Body of pancreas (tissue), 4 donors: Measurements from ENCODE around the gene PBXIP1. TPM values are rescaled to one million over a fixed set of nuclear protein-coding genes. Genes with fewer than 3 reads are reported as not detected.
A peak's percentile ranks its signal among the peaks of the same experiment; 100 is the strongest.

Experiments used
- ATAC-seq: fragments of 150-250 bp; one replicate; pipeline ENCODE4 v1.9.1; 2016
- DNase-seq, 4 donors: peaks; one replicate each; pipeline ENCODE4 v3.0.0-alpha.2; 2019
- H3K27ac ChIP-seq, 4 donors: fragments of 200-600 bp; sonication (generic); 1 replicate in 3 of 4; 2 replicates in 1 of 4; pipeline versions ENCODE4 v1.5.1 to v1.6.1; 2016 to 2019; ENCODE audit warnings: mild to moderate bottlenecking in 1 of 4, mixed read lengths in 1 of 4, moderate library complexity in 1 of 4
- H3K27me3 ChIP-seq, 2 donors: fragments of 200-600 bp; sonication (generic); one replicate each; pipeline ENCODE4 v1.6.0; 2016; ENCODE audit warnings: mild to moderate bottlenecking in 1 of 2
- H3K36me3 ChIP-seq, 2 donors: fragments of 200-600 bp; sonication (generic); replicated peaks in 1 of 2; 2 replicates each; pipeline ENCODE4 v1.5.1; 2016; ENCODE audit warnings: low read depth in 2 of 2; ENCODE audit not compliant: insufficient read depth in 1 of 2
- H3K4me1 ChIP-seq: fragments of 200-600 bp; sonication (generic); one replicate; pipeline ENCODE4 v1.6.0; 2016
- H3K4me3 ChIP-seq, 2 donors: fragments of 200-600 bp; sonication (generic); 1 replicate in 1 of 2; 2 replicates in 1 of 2; pipeline ENCODE4 v1.5.1; 2016 to 2019
- H3K9me3 ChIP-seq, 3 donors: fragments of 200-600 bp; sonication (generic); 1 replicate in 2 of 3; 2 replicates in 1 of 3; pipeline ENCODE4 v1.5.1; 2016
- POLR2A ChIP-seq, 3 donors: fragments of 450-650 bp; IDR thresholded peaks; one replicate each; pipeline ENCODE4 v1.6.1; 2016; ENCODE audit warnings: antibody characterized with exemption in 3 of 3, mild to moderate bottlenecking in 2 of 3
- WGBS, 2 donors: methylation state at CpG; one replicate each; pipeline ENCODE4 v1.1.5; 2017; 5-methylcytosine and 5-hydroxymethylcytosine counted together
- intact Hi-C: fragments of 100-400 bp; cut with DNase I; formaldehyde crosslinking; loops from one replicate; pipeline ENCODE4 v1.15.1; 2023
- total RNA-seq, 2 donors: library from RNA; depleted of rRNA; stranded (reverse); fragments of >200 nt; gene quantifications; one replicate each; pipeline ENCODE4 v1.1.0, GENCODE V29; 2016
- TF ChIP-seq, protein P1 (sequence below), 7 experiments: fragments of 450-650 bp in 4 of 7; fragments of 200-600 bp in 3 of 7; sonication (generic) in 3 of 7; IDR thresholded peaks; one replicate each; pipeline ENCODE4 v1.5.1; 2016 to 2019; ENCODE audit warnings: antibody characterized with exemption in 7 of 7

The PBXIP1 gene
- total RNA-seq, 2 donors from 2014 or later, result 26.0 to 60.7 TPM

DNA sequence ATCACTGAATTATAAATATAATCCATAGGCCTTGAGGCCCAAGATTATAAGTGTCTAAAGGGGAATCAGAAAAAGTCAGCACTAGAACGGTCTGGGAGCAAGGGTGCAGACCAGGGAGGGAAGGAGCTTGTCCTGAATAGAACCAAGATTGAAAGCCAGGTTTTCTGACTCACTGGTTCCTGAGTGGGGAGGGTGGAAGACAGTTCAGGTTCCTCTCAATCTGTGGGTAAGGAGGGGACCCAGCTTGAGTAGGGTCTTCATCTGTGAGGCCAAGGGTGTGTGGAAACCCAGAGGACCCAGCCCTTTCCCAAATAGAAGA is 38.3 kb upstream of the PBXIP1 start:
- no peak for ATAC-seq

DNA sequence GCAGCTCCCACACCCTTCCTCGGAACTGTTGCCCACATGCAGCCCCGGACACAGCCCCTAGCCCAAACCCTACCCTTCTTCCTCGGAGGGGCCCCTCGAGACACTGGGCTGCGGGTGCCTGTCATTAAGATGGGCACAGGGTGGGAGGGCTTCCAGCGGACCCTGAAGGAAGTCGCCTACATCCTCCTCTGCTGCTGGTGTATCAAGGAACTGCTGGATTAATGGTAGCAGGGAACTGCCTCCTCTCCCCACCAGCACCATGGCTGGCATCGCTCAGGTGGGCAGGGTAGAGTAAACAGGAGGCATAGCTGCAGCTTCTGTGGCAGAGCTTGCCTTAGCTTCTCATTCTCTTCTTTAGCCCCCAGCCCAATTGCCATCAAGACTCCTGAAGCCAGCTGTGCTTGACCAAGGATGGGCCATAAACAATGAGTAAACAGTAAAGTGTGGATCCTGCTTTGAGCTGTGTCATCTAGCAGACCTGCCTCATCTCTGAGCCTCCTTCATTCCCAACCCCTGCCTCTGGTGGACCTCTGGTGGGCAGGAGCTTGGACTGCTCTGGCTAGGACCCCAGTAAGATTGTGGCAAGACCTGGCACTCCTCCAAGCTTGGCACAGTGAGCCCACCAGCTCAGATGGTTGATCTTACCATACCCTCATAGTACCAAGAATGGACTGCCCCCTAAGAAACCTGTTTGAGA is 37.8 kb upstream of the PBXIP1 start, which contains the start of gene LENEP:
LENEP (plus strand) TSS at position 15 of the 697 bp plus-strand sequence; CDS start at position 37, 22 bp downstream.
- Histone ChIP-seq H3K4me3 (no peak within 1 kb of the TSS), H3K9me3 (no peaks in the 10 kb centered on the region), H3K36me3 (no peaks in the 10 kb centered on the region), H3K27me3 (no peaks in the 10 kb centered on the region), H3K27ac (peak within 1 kb of the TSS in 1 of 4 donors; percentile 13), H3K4me1 (peaks cover 18% of the 10 kb centered on the region)
- 79% methylated on average over 8 of the region's 8 CpGs; no CpG with 5 or more reads in 1 of the 2 donors for WGBS, 2 donors
- DNase-seq (no peak), ATAC-seq (no peak)
- no peak for TF ChIP-seq POLR2A (IDR thresholded peaks at IDR 0.05)
- TF ChIP-seq, protein P1, sequence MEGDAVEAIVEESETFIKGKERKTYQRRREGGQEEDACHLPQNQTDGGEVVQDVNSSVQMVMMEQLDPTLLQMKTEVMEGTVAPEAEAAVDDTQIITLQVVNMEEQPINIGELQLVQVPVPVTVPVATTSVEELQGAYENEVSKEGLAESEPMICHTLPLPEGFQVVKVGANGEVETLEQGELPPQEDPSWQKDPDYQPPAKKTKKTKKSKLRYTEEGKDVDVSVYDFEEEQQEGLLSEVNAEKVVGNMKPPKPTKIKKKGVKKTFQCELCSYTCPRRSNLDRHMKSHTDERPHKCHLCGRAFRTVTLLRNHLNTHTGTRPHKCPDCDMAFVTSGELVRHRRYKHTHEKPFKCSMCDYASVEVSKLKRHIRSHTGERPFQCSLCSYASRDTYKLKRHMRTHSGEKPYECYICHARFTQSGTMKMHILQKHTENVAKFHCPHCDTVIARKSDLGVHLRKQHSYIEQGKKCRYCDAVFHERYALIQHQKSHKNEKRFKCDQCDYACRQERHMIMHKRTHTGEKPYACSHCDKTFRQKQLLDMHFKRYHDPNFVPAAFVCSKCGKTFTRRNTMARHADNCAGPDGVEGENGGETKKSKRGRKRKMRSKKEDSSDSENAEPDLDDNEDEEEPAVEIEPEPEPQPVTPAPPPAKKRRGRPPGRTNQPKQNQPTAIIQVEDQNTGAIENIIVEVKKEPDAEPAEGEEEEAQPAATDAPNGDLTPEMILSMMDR (IDR thresholded peaks at IDR 0.05), result no peak
- intact Hi-C loops, result no loop called here

More for the DNA sequence above, 38.3 kb upstream of the PBXIP1 start:
- intact Hi-C loops, result no loop called here
- peaks cover 23% of the 10 kb centered on the region for H3K4me1 ChIP-seq
- H3K9me3 ChIP-seq, result no peaks in the 10 kb centered on the region
- 40 to 72% methylated on average over 1 of the region's 1 CpG for WGBS, 2 donors
- peak overlapping the region in 1 of 4 donors; percentile 13 for H3K27ac ChIP-seq
- no peak for TF ChIP-seq POLR2A (IDR thresholded peaks at IDR 0.05)
- TF ChIP-seq, protein P1 (IDR thresholded peaks at IDR 0.05), result no peak
- DNase-seq, result no peak
- H3K27me3 ChIP-seq, result no peaks in the 10 kb centered on the region
- H3K36me3 ChIP-seq, result no peaks in the 10 kb centered on the region
- H3K4me3 ChIP-seq, result no peak overlapping the region

DNA sequence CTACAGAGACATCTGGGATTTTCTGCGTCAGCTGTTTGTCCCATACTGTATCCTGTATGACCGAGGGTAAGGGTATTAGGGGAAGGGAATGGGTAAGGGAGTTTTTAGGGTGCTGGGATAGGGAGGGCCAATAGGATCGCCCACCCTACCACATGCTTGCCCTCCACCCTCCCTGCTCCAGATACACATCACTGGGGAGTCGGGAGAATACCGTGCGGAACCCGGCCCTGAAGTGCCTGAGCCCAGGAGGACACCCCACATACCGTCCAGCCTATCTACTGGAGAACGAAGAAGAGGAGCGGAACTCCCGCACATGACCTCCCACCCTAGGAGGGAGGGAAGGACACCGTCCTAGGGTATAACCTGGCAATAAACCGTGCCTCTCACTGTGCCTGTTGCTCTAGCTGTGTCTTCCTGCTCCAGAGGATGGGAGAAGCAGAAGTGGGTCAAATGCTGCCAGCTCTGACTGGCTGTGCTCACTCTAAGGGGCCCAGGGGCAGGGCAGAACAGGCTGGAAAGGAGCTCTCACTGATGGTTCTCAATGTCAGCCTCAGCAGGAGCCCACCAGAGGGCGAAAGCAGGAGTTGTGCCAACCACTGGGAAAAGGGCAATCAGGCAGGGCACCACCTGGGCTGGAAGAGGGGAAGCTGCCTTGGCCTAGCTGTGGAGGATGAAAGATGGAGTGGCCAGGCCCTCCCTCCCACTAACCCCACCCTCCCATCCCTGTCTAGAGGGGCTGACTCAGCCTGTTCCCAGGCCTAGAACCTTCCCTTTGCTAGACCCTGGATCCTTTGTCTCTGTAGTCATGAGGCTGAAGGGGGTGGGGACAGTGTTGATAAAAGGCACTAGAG is 37.0 kb upstream of the PBXIP1 start:
- 73 to 78% methylated on average over 14 of the region's 14 CpGs for WGBS, 2 donors
- Histone ChIP-seq H3K9me3 (no peaks in the 10 kb centered on the region), H3K4me1 (peaks cover 17% of the 10 kb centered on the region), H3K27ac (no peak overlapping the region), H3K4me3 (no peak overlapping the region), H3K27me3 (no peaks in the 10 kb centered on the region), H3K36me3 (no peaks in the 10 kb centered on the region)
- TF ChIP-seq, protein P1 (IDR thresholded peaks at IDR 0.05), result peak in 1 of 7 experiments; percentile 20
- TF ChIP-seq POLR2A (IDR thresholded peaks at IDR 0.05), result no peak
- ATAC-seq (no peak), DNase-seq (peak in 2 of 4 donors; percentile 13 to 24)
- intact Hi-C loops, result no loop called here

DNA sequence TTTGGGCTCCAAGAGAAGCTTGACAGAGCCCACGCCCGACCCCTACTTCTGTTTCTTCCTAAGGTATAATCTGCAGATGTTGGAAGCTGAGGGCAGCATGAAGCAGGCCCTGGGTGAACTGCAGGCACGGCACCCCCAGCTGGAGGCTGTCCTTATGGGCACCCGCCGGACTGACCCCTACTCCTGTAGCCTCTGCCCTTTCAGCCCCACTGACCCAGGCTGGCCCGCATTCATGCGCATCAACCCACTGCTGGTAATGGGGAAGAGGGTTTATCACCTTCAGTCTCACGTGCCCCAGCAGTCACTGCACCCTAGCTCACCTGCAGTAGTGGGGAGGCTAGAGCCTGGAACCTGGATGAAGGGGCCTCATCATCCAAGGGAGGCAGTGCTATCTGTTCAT is 34.4 kb upstream of the PBXIP1 start:
- Histone ChIP-seq H3K4me3 (no peak overlapping the region), H3K27me3 (no peaks in the 10 kb centered on the region), H3K27ac (no peak overlapping the region), H3K4me1 (peaks cover 11% of the 10 kb centered on the region), H3K36me3 (no peaks in the 10 kb centered on the region), H3K9me3 (no peaks in the 10 kb centered on the region)
- ATAC-seq, result no peak
- intact Hi-C loops, result no loop called here
- TF ChIP-seq, protein P1 (IDR thresholded peaks at IDR 0.05), result no peak
- TF ChIP-seq POLR2A (IDR thresholded peaks at IDR 0.05), result no peak
- no peak for DNase-seq
- 92 to 97% methylated on average over 8 of the region's 8 CpGs for WGBS, 2 donors
